Activated CD8-positive, alpha-beta T cell treated with anti-CD3 and anti-CD28 coated beads, Interleukin-2, amount 10 ng/mL, durations not matched to agents 7 days and 5 days (primary cell): ENCODE data around the gene VIM. TPM values are rescaled to one million over a fixed set of nuclear protein-coding genes. Genes with fewer than 3 reads are reported as not detected.
"Not testable (repeated sequence)": the region's sequence is repeated elsewhere in the genome, so short reads cannot be mapped to it uniquely, and the experiment has no call there.

Experiments used
- ATAC-seq: fragments of 150-1000 bp; cut with Tn5 transposase; one replicate; pipeline ENCODE4 v1.10.0; 2021; ENCODE audit warnings: moderate library complexity
- CTCF ChIA-PET: fragments of 350-600 bp; sonication (Branson Sonifier 250); formaldehyde crosslinking; loops from one replicate; lab custom pipeline; 2021; ENCODE audit warnings: antibody characterized with exemption; lab: Charles Lee
- POLR2A ChIA-PET: fragments of 350-600 bp; sonication (Branson Sonifier 250); formaldehyde crosslinking; loops from one replicate; lab custom pipeline; 2021; ENCODE audit warnings: antibody characterized with exemption; lab: Charles Lee
- DNase-seq: peaks from one replicate; pipeline ENCODE4 v3.0.0-alpha.2; 2020
- H3K27ac Mint-ChIP-seq: one replicate; pipeline ENCODE4 v1.8.0; 2021; ENCODE audit warnings: mild to moderate bottlenecking, mixed read lengths
- H3K27me3 Mint-ChIP-seq: one replicate; pipeline ENCODE4 v1.8.0; 2021; ENCODE audit warnings: low read depth, mixed read lengths
- H3K36me3 Mint-ChIP-seq: one replicate; pipeline ENCODE4 v1.8.0; 2021; ENCODE audit warnings: low read depth, mixed read lengths
- H3K4me1 Mint-ChIP-seq: one replicate; pipeline ENCODE4 v1.8.0; 2021; ENCODE audit warnings: low read depth, mixed read lengths
- H3K4me3 Mint-ChIP-seq: one replicate; pipeline ENCODE4 v1.8.0; 2021; ENCODE audit warnings: mild to moderate bottlenecking, mixed read lengths
- H3K9me3 Mint-ChIP-seq: one replicate; pipeline ENCODE4 v1.8.0; 2022; ENCODE audit warnings: mixed read lengths; ENCODE audit not compliant: insufficient read depth
- total RNA-seq, 2 experiments: library from RNA; stranded (reverse); gene quantifications; one replicate each; pipeline ENCODE4 v1.2.3, GENCODE V29; 2021

VIM gene
- total RNA-seq, 2 experiments from 2014 or later: 2,550 to 2,568 TPM

- peak; percentile 77 for DNase-seq
- ChIA-PET POLR2A (no interaction called here), CTCF (interaction anchor here (0.8 to 2.2 kb wide), 24 partner anchors 11 to 441 kb away, joined by 3 to 19 read pairs (median 5); partner anchors contain the start of gene RSU1)
- peak overlapping the region; percentile 32 for H3K4me3 Mint-ChIP-seq
- no peaks in the 10 kb centered on the region for H3K27me3 Mint-ChIP-seq
- H3K27ac Mint-ChIP-seq: no peak overlapping the region
- peak; percentile 85 for ATAC-seq
- H3K36me3 Mint-ChIP-seq: peaks cover 4% of the 10 kb centered on the region
- H3K4me1 Mint-ChIP-seq: peaks cover 12% of the 10 kb centered on the region
- H3K9me3 Mint-ChIP-seq: peaks cover 10% of the 10 kb centered on the region
Observed at GRCh38 chr10:17257466-17258321, 29.7 kb downstream of the VIM start.

GRCh38 chr10:17262502-17262901, 34.5 kb downstream of the VIM start:
- CTCF ChIA-PET: no interaction called here
- DNase-seq (no peak), ATAC-seq (no peak)
- no peak overlapping the region for H3K27ac Mint-ChIP-seq
- no peak overlapping the region for H3K4me3 Mint-ChIP-seq
- H3K27me3 Mint-ChIP-seq: no peaks in the 10 kb centered on the region
- peaks cover 2% of the 10 kb centered on the region for H3K4me1 Mint-ChIP-seq
- H3K9me3 Mint-ChIP-seq: peaks cover 22% of the 10 kb centered on the region
- POLR2A ChIA-PET: no interaction called here
- peaks cover 4% of the 10 kb centered on the region for H3K36me3 Mint-ChIP-seq

- ATAC-seq: no peak
- Mint-ChIP-seq H3K4me1 (no peaks in the 10 kb centered on the region), H3K27ac (no peak overlapping the region), H3K4me3 (no peak overlapping the region), H3K9me3 (peaks cover 22% of the 10 kb centered on the region), H3K27me3 (no peaks in the 10 kb centered on the region), H3K36me3 (peaks cover 4% of the 10 kb centered on the region)
- POLR2A ChIA-PET: no interaction called here
- CTCF ChIA-PET: no interaction called here
- DNase-seq: no peak
Observed at GRCh38 chr10:17263580-17263979, 35.5 kb downstream of the VIM start.

- DNase-seq: no peak
- ChIA-PET CTCF (interaction anchor here (1.6 kb wide), 1 partner anchor 11 kb away, joined by 3 read pairs; no protein-coding TSS in a partner anchor), POLR2A (no interaction called here)
- Mint-ChIP-seq H3K4me3 (no peak overlapping the region), H3K27me3 (peaks cover under 1% of the 10 kb centered on the region), H3K9me3 (peaks cover 22% of the 10 kb centered on the region), H3K4me1 (no peaks in the 10 kb centered on the region), H3K36me3 (peaks cover 4% of the 10 kb centered on the region), H3K27ac (no peak overlapping the region)
- ATAC-seq: no peak
Observed at GRCh38 chr10:17265468-17265867, 37.4 kb downstream of the VIM start.

- DNase-seq, H3K27ac Mint-ChIP-seq, H3K4me3 Mint-ChIP-seq, H3K27me3 Mint-ChIP-seq, H3K4me1 Mint-ChIP-seq, POLR2A ChIA-PET, H3K36me3 Mint-ChIP-seq, ATAC-seq: not testable (repeated sequence)
- peaks cover 22% of the 10 kb centered on the region for H3K9me3 Mint-ChIP-seq
- CTCF ChIA-PET: interaction anchor here (1.6 kb wide), 1 partner anchor 12 kb away, joined by 3 read pairs; no protein-coding TSS in a partner anchor
Observed at GRCh38 chr10:17266549-17266948, 38.5 kb downstream of the VIM start.

- H3K4me1 Mint-ChIP-seq: no peaks in the 10 kb centered on the region
- no peak overlapping the region for H3K27ac Mint-ChIP-seq
- peaks cover 6% of the 10 kb centered on the region for H3K27me3 Mint-ChIP-seq
- ATAC-seq (no peak), DNase-seq (no peak)
- POLR2A ChIA-PET: no interaction called here
- no peak overlapping the region for H3K4me3 Mint-ChIP-seq
- CTCF ChIA-PET: no interaction called here
- H3K9me3 Mint-ChIP-seq: peaks cover 4% of the 10 kb centered on the region
- no peaks in the 10 kb centered on the region for H3K36me3 Mint-ChIP-seq
Observed at GRCh38 chr10:17272648-17273047, 44.6 kb downstream of the VIM start.

GRCh38 chr10:17273403-17273802, 45.4 kb downstream of the VIM start:
- Mint-ChIP-seq H3K4me1 (no peaks in the 10 kb centered on the region), H3K36me3 (no peaks in the 10 kb centered on the region)
- POLR2A ChIA-PET: no interaction called here

GRCh38 chr10:17276756-17277424, 48.8 kb downstream of the VIM start:
- Mint-ChIP-seq H3K9me3 (peaks cover 4% of the 10 kb centered on the region), H3K4me1 (no peaks in the 10 kb centered on the region), H3K4me3 (no peak overlapping the region), H3K36me3 (no peaks in the 10 kb centered on the region), H3K27me3 (peaks cover 4% of the 10 kb centered on the region), H3K27ac (no peak overlapping the region)
- CTCF ChIA-PET: no interaction called here
- POLR2A ChIA-PET: no interaction called here
- no peak for ATAC-seq
- no peak for DNase-seq

More at GRCh38 chr10:17273403-17273802, 45.4 kb downstream of the VIM start:
- H3K27me3 Mint-ChIP-seq: peaks cover 6% of the 10 kb centered on the region
- ATAC-seq: no peak
- H3K4me3 Mint-ChIP-seq: no peak overlapping the region
- H3K9me3 Mint-ChIP-seq: peaks cover 4% of the 10 kb centered on the region
- CTCF ChIA-PET: interaction anchor here (0.6 kb wide), 1 partner anchor 16 kb away, joined by 4 read pairs; no protein-coding TSS in a partner anchor
- H3K27ac Mint-ChIP-seq: no peak overlapping the region
- DNase-seq: no peak

- ChIA-PET POLR2A (no interaction called here), CTCF (interaction anchor here (1.2 kb wide), 1 partner anchor 11 kb away, joined by 4 read pairs; no protein-coding TSS in a partner anchor)
- peaks cover 4% of the 10 kb centered on the region for H3K9me3 Mint-ChIP-seq
- no peaks in the 10 kb centered on the region for H3K4me1 Mint-ChIP-seq
- ATAC-seq (no peak), DNase-seq (no peak)
- H3K36me3 Mint-ChIP-seq: no peaks in the 10 kb centered on the region
- H3K27ac Mint-ChIP-seq: no peak overlapping the region
- no peak overlapping the region for H3K4me3 Mint-ChIP-seq
- peaks cover 4% of the 10 kb centered on the region for H3K27me3 Mint-ChIP-seq
Observed at GRCh38 chr10:17278607-17279240, 50.7 kb downstream of the VIM start.

GRCh38 chr10:17282311-17282710, 54.3 kb downstream of the VIM start:
- no peak overlapping the region for H3K4me3 Mint-ChIP-seq
- H3K9me3 Mint-ChIP-seq: no peaks in the 10 kb centered on the region
- peaks cover 4% of the 10 kb centered on the region for H3K27me3 Mint-ChIP-seq
- POLR2A ChIA-PET: interaction anchor here (0.5 kb wide), 1 partner anchor 38 kb away, joined by 3 read pairs; no protein-coding TSS in a partner anchor
- ATAC-seq (no peak), DNase-seq (no peak)
- no peak overlapping the region for H3K27ac Mint-ChIP-seq
- H3K36me3 Mint-ChIP-seq: no peaks in the 10 kb centered on the region
- H3K4me1 Mint-ChIP-seq: no peaks in the 10 kb centered on the region
- CTCF ChIA-PET: no interaction called here

GRCh38 chr10:17286562-17287550, 58.8 kb downstream of the VIM start:
- ChIA-PET CTCF (no interaction called here), POLR2A (no interaction called here)
- H3K9me3 Mint-ChIP-seq: no peaks in the 10 kb centered on the region
- ATAC-seq: no peak
- no peaks in the 10 kb centered on the region for H3K36me3 Mint-ChIP-seq
- no peak overlapping the region for H3K4me3 Mint-ChIP-seq
- no peak overlapping the region for H3K27ac Mint-ChIP-seq
- peaks cover 6% of the 10 kb centered on the region for H3K4me1 Mint-ChIP-seq
- H3K27me3 Mint-ChIP-seq: peaks cover 9% of the 10 kb centered on the region
- DNase-seq: no peak
